GM18498 (cell line): Measurements from ENCODE around the gene TULP3.

Source experiments
- ATAC-seq: cut with Tn5 transposase; IDR thresholded peaks from one replicate; pipeline ENCODE4 v1.9.1; 2021; ENCODE audit warnings: mild to moderate bottlenecking, moderate library complexity; ENCODE audit not compliant: unreplicated experiment

TULP3 gene

DNA sequence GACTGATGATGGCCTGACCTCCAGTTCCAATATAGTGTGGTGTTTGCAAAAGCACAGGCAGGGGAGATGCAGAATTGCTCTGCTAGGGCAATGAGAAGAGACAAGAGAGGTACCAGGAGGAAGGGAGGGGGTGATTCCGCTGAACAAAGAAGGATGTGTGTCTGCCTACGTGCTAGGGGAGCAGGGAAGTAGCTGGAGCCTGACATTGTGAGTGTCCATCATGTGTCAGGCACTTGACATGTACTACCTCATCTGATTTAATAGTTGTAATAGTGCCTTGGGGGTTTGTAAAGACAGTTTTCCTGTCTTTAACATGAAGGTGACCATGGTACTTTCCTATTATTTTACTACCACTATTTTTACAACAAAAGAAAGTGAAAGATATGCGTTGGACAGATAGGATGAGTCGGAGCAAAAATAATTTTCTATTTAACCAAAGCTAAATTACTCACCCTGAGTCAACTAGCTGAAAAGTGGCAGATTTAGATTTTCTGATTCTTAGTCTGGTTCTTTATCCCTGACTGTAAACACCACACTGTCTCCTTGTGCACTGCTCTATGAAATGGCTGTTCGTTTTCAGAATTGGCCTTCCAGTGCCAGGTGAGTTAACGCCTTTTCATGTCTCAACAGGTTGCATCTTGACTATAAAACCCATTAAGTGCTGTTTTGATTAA lies 34.8 kb downstream of the TULP3 start:
- ATAC-seq = no peak

DNA sequence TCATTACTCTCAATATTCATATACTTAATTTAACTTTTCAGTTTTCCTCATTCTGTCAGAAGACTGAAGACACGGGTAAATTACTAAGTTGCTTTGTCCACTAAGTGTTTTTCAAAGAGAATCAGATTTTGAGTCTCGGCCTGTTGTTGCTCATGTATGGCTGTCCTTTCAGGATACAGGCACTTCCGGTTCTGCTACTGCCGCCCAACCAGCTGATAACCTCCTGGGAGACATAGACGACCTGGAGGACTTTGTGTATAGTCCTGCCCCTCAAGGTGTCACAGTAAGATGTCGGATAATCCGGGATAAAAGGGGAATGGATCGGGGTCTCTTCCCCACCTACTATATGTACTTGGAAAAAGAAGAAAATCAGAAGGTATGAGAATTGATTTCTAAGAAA lies 40.2 kb downstream of the TULP3 start:
- no peak for ATAC-seq

DNA sequence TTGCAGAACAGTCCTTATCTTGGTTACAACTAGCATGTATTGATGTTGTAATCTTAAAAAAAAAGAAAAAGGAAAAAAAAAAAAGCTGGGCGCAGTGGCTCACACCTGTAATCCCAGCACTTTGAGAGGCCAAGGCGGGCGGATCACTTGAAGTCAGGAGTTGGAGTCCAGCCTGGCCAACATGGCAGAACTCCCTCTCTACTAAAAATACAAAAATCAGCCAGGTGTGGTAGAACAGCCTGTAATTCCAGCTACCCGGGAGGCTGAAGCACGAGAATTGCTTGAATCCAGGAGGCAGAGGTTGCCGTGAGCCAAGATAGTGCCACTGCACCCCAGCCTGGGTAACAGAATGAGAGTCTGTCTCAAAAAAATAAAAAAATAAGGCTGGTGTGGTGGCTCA lies 42.9 kb downstream of the TULP3 start:
- no peak for ATAC-seq

DNA sequence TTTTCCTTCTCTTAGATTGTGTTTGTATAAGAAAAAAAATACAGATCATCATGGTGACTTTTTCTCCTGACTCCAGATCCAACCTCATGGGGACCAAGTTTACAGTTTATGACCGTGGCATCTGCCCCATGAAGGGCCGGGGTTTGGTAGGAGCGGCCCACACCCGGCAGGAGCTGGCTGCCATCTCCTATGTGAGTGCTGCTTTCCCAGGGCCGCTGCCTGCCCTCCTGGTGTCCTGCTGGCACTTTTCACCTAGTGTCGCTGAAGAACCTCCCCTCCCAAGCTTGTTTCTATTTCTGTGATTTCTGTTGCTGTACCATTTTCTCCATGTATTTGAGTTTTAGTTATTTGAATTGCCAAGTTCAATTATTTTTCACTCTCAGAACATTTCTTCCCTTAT lies 43.7 kb downstream of the TULP3 start:
- no peak for ATAC-seq

DNA sequence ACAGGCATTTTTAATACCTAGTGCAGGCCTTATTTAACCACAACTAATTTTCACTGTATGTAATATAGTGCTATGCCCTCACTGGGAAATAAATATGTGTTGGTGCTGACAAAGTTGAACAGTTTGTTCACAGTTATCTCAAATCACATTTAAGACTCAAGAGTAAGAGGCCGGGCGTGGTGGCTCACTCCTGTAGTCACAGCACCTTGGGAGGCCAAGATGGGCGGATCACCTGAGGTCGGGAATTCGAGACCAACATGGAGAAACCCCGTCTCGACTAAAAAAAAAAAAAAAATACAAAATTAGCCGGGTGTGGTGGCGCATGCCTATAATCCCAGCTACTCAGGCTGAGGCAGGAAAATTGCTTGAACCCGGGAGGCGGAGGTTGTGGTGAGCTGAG lies 45.6 kb downstream of the TULP3 start:
- ATAC-seq = no peak

DNA sequence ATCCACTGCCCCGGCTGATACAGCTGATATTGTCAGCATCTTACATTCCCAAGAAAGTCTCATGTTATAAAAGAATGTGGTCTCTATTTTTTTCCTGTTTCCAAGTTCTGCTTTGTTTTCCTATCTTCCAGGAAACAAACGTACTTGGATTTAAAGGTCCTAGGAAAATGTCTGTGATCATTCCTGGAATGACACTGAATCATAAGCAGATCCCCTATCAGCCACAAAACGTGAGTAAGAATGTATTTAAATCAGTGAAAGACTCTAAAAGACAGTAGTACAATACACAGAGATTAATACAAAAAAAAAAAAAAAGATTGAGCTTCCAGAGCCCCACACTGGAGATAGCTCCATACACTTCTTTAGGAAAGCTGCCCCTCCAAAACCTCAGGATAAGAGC lies 46.8 kb downstream of the TULP3 start:
- no peak for ATAC-seq

DNA sequence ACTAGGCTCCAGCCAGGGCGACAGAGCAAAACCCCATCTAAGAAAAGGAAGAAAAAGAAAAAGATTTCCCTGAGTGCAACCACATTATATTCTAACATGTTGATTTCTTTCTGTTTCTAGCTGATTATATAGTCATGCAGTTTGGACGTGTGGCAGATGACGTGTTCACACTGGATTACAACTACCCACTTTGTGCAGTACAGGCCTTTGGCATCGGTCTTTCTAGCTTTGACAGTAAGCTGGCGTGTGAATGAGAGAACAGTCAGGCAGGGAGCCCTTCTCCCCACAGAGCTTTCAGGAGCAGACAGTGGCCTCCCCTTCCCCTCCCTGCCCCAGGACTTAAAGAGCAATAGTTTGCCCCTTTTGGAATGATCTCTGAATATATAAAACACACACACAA lies 48.5 kb downstream of the TULP3 start:
- ATAC-seq = no peak

DNA sequence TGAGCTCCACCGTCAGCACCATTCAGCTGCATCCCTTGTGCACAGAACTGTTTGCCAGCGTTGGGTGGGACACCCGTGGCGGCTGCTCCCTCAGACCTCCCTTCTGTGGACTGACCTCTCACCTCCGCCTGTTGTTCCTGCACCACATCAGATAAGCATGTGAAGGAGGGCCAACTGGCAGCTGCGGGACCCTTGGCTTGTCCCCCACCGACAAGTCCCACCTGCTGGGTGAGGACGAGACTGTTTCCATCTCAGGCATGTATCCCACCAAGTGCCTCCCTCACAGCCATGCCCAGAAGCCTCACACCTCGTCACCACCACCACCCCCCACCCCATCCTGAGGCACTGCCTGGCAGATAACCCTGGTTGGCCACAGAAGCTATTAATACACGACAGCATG lies 49.9 kb downstream of the TULP3 start:
- no peak for ATAC-seq

DNA sequence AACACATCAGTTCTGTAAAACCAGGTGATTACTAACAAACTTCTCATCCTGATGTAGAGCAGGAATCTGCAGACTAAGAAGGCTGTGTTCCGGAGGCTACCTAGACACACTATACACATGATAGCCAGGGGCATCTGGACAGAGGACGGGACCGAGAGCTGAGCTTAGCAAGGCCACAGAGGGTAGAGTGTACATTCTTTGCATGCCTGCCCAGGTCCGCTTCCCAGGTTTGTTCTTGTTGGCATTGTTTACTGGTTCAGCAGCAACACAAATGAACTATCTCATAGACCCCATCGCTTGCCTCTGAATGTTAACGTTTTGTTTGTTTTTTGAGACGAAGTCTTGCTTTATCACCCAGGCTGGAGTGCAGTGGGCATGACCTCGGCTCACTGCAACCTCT lies 50.8 kb downstream of the TULP3 start:
- no peak for ATAC-seq

DNA sequence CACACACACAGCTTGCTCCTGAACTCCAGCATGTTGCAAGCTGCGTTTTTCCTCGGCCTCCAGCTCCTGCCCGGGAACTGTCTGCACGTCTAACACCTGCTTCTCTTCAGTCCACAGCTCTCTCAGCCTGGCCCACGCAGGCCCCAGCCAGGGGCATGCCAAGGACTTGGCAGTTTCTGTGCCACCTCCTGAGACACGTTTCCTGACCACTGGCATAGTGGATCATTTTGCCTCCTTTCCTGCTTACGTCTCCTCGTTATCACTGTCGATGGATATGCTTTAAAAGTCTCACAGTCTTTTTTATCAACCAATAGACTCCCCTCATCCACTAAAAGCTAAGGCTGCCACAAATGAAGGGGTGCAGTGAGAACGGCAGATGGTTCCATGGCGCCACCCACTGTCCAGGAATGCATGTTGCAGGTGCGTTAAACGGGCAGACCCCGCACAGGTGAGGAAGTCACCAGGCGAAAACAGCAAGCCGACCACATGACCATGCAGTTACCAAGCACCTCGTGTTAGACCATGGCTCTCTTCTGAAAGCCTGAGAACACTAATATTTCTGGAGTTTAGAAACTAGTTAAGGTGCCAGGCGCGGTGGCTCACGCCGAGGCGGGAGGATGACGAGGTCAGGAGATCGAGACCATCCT lies 53.8 kb downstream of the TULP3 start:
- ATAC-seq = no peak

DNA sequence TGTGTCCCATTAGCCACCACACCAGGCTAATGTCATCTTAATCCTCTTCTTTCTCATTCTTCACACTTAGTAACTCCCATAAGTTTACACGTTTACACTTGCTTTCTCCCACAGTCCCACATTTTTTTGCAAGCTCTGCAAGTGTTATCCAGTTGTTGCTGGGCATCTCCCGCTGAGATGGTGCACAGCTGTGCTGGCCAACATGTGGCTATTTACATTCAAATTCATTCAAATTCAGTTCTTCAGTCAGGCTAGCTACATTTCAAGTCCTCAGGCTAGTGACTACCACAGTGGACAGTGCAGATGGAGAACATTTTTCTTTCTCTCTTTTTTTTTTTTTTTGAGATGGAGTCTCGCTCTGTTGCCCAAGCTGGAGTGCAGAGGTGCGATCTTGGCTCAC lies 58.7 kb downstream of the TULP3 start:
- no peak for ATAC-seq

DNA sequence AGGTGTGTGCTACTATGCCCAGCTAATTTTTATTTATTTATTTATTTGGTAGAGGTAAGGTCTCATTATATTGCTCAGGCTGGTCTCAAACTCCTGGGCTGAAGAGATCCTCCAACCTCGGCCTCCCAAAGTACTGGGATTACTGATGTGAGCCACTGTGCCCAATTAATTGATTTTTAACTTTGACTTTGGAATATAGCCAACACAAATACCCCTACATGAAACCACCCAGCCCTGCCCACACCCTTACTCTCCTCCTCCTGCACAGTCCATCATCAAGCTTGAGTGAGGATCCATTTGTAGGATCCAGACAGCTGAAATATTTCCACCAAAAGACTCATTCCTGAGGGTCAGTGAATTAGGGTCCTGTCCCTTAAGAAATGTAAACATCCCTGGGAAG lies 65.2 kb downstream of the TULP3 start:
- ATAC-seq = no peak

DNA sequence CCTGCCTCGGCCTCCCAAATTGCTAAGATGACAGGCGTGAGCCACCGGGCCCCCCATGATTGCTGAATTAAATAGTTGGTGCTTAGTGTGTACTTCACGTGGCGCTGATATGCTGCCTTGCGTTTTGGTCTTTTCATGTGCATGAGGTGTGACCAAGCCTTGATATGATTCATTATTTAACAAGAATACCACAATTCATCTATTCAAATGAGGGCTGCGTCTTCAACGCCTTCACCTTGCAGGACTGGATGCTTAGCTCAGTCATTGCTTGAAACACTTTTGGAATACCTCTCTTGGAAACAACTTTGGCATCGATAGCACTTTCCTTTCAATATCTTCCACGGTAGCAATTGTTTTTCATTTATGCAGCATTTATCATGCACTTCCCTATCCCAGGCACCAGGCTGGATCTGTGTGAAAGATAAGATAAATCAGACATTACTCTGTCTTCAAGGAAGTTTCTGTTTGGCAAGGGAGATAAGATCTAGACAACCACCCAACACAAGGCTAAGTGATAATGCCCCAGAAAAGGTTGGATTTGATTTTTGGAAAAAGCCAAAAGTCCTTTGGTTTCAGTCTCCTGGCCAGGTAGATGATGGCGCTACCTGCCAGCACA lies 67.2 kb downstream of the TULP3 start:
- ATAC-seq = no peak

DNA sequence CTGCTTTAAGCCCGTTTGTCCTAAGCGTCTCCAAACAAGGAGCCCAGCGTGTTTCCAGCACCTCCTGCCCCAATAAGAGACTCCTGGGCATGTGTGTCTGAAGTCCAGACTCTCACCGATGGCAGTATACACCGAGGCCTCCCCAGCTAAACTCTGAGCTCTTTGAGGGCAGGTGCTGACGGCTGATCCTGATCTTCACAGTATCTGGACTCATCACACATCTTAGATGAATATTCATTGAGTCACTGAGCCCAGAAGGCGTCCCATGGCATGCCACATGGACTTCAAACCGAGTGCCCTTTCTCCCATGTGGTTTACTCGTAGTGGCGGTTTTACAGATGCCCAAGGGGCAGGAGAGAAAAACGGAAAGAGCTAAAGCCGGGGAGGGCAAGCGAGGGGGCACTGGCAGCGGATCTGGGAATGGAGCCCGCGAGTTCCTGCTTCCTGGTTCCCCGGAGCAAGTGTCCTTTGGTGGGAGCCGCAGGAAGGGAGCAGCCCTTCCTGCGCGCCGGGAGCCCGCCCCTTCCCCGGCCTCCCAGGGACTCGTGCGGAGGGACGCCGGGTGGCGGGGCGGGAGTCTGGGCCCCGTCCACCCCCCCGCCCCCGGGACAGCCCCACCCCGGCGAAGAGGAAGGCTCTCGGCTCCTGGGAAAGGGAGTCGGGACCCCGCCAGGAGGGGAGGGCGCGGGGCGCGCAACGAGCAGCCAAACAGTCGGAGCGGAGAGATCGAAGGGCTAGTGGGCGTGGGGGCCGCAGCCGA lies 67.9 kb downstream of the TULP3 start:
- no peak for ATAC-seq

DNA sequence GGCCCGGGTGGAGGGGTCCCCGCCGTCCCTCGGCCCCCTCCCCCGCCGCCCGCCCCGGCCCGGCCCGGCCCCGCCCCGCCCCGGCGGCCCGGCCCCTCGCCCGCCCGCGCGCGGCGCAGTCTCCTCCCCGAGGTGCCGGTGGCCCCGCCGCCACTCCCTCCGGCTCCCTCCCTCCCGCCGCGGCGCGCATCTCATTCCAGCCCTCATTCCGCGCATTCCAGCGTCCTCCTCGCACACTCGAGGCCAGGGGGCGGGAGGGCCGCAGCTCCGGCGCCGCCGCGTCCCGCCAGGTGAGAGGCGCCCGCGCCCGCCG lies 68.5 kb downstream of the TULP3 start, which contains the start of gene TEAD4:
Gene TEAD4, plus strand, starts transcription at position 206 of the 313 bp plus-strand sequence.
- no peak for ATAC-seq

DNA sequence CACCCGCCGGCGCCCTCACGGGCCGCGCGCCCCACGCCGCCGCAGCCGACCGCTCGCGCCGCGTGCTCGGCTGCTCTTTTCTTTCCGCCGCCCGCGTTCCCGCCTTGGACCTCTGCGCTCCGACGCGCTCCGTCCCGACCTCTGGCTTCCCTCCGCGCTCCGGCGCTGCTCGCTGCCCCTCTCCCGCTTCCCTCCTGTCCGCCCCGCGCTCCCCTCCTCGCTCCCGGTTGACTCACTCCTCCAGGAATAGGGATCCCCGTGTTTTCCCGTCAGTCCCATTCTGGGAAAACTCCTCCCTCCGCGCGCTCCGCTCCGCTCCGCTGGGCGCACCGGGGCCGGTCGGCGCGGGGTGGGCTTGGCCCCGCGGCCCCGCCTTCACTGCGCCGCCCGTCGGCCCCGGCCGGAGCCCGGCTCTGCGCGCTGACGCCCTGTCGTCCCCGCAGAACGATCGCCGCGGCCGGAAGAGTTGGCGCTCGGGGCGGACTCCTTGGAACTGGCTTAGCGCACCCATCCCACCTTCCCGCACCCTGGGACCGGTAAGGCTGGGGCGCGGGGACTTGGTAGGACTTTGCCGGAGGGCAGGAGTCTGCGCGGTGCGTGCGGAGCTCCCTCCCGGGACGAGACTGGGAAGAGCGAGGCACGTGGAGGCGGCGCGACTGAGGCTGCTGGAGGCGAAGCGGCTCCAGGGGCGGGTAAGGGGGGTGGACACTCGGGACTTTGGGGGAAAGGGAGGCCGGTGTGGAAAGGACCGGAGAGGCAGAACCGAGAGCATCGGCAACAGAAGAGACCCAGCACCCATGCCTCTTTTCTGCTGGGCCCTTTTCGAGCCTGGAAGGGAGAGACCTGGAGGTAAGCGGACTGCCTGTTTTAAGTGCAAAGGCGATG lies 69.1 kb downstream of the TULP3 start:
- ATAC-seq = no peak

DNA sequence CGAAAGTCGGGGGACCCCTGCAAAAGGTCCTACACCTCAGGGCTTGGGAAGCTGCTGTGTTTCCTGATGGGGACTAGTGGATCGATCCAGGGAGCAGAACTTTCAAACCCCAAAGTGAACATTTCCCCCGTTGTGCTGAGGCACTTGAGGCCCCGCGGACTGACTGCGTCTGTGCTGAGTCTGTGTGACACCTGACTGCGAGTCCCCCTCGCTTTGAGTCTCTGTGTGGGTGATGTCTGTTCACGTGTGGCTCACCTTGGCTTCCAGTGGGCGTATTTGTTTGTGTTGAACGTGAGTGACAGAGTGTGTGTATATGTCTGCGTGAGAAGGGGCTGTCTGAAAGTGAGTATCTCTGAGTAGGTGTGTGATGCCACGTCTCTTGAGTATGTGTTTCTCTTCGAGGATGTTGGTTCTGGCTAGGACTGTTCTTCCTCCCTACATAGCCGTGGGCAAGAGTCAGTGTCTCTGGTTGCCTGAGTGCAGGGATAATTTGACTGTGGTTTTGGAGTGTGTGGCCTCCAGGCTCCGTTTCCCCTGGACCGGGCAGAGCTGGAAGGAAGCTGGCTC lies 69.8 kb downstream of the TULP3 start:
- ATAC-seq = no peak

DNA sequence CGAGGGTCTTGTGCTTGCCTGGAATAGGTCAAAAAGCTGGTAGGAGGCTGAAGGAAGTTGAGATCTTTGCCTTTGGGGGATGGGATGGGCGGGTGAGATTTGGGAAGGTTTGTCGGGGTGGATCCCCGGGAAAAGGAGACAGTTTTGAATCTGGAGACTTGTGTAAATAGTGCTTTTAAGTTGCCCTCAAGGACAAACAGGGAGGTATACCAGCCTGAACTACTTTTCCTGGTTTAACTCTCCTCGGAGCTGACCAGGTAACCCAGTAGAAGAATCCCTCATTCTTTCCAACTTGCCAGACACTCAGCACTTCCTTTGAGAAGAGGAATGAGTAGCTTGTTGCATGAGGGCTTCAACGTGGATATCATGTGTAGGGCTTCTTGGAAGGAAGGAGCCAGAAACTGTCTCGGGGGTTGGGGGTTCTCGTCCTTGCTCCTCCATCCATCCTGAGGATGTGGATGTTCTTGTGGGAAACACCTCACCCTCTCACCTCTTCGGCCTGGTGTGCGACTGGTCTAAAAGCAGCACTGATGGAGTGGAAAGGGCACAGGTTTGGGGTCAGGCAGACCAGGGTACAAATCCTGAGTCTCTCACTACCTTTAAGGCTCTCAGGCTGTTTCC lies 70.4 kb downstream of the TULP3 start:
- no peak for ATAC-seq

DNA sequence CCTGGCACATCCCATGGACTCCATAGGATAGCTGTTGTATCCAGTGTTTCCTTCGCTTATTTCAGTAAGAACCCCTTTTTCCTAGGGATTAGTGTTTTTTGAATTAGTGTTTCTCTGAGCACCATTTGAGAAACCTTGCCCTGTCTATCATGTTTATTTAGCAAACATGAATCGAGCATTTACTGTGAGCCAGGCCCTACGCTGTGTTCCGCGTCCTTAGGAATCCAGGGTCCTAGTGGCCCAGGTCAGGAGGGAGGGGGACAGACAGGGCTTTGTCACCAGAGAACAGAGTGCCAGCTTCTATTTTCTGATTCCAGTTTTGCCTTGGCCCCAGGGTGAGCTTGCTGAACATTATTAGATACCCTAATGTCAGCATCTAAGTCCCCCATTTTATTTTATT lies 71.0 kb downstream of the TULP3 start:
- ATAC-seq = no peak

DNA sequence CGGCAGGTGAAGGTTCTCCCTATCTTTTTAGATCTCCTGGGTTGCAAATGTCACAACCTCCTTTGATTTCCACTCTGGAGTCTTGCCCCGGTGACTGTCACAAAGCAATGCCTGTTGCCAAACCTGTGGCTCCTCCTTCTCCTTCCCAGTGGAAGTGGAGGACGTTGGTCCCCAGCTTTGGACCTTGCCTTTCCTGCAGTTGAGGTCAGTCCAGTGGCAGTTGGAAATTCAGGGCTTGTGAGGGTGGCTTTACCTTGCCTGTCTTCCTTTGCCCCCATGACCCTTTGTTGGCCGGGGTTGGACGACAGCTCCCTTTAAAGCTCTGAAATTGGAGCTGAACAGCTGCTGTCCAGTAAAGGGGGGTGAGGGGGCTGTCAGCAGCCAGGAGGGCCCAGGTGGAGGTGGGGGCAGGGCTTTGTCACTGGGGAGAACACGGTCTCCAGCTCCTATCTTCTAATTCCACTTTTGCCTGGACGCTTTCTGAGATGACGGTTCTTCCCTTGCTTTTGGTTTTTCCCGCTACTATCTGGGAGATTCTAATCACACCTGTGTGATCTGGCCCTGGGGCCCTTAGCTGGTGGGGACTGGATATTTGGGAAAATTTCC lies 72.6 kb downstream of the TULP3 start:
- ATAC-seq = no peak
